H1 (cell line): ENCODE results near the gene EPHA6. TPM values are rescaled to one million over a fixed set of nuclear protein-coding genes. Genes with fewer than 3 reads are reported as not detected.

Experiments used
- CTCF ChIA-PET: fragments of 300-600 bp; sonication (Branson Sonifier 250); formaldehyde crosslinking; loops from one replicate; lab custom pipeline; 2021; ENCODE audit not compliant: partially characterized antibody; lab: Charles Lee
- POLR2A ChIA-PET: fragments of 300-600 bp; sonication (Branson Sonifier 250); formaldehyde crosslinking; loops from one replicate; lab custom pipeline; 2021; ENCODE audit warnings: inconsistent platforms; ENCODE audit not compliant: partially characterized antibody; lab: Charles Lee
- DNase-seq, 2 experiments: peaks; one replicate each; pipeline versions ENCODE4 v3.0.0 to v3.0.0-alpha.2; 2010 to 2022; ENCODE audit warnings: low spot score in 2 of 2, low read depth in 1 of 2, mixed read lengths in 1 of 2
- FAIRE-seq: peaks from 2 replicates; lab custom pipeline; 2011; peaks lifted over from hg19 to GRCh38; lab: Jason Lieb, UNC
- H2AFZ ChIP-seq: 2 replicates; pipeline ENCODE4 v1.8.1; 2012; ENCODE audit warnings: low read length, inconsistent platforms
- H2AK5ac ChIP-seq: 2 replicates; pipeline ENCODE4 v1.6.1; 2013; ENCODE audit warnings: low read depth, low read length
- H2BK120ac ChIP-seq: replicated peaks from 2 replicates; pipeline ENCODE3; 2013; ENCODE audit warnings: low read depth, low read length, inconsistent platforms
- H2BK12ac ChIP-seq: 2 replicates; pipeline ENCODE4 v1.6.1; 2013; ENCODE audit warnings: low read depth, low read length
- H2BK15ac ChIP-seq: 2 replicates; pipeline ENCODE4 v1.6.1; 2013; ENCODE audit warnings: low read length
- H2BK20ac ChIP-seq: 2 replicates; pipeline ENCODE4 v1.6.1; 2013; ENCODE audit warnings: low read length
- H2BK5ac ChIP-seq: 2 replicates; pipeline ENCODE4 v1.6.1; 2013; ENCODE audit warnings: low read depth, low read length
- H3K14ac ChIP-seq: 2 replicates; pipeline ENCODE4 v1.6.1; 2013; ENCODE audit warnings: inconsistent platforms; ENCODE audit not compliant: insufficient read length
- H3K18ac ChIP-seq: 2 replicates; pipeline ENCODE4 v1.6.1; 2013; ENCODE audit warnings: low read length; ENCODE audit errors: extremely low read depth
- H3K23ac ChIP-seq: 2 replicates; pipeline ENCODE4 v1.6.1; 2013; ENCODE audit warnings: inconsistent platforms; ENCODE audit not compliant: insufficient read length
- H3K23me2 ChIP-seq: 2 replicates; pipeline ENCODE4 v1.6.1; 2013; ENCODE audit warnings: low read depth, low read length
- H3K27ac ChIP-seq: 2 replicates; pipeline ENCODE4 v1.6.1; 2011; ENCODE audit warnings: low read depth, low read length, inconsistent platforms
- H3K27me3 ChIP-seq, 4 experiments: replicated peaks in 1 of 4; 1 replicate in 1 of 4; 2 replicates in 3 of 4; pipeline versions ENCODE4 v1.6.1 to v1.8.1; 2011 to 2013; ENCODE audit warnings: low read length in 3 of 4, mild to moderate bottlenecking in 3 of 4, inconsistent platforms in 2 of 4, mixed read lengths in 2 of 4, moderate library complexity in 1 of 4; ENCODE audit not compliant: control insufficient read depth in 3 of 4, insufficient read depth in 3 of 4; ENCODE audit errors: extremely low read depth in 1 of 4
- H3K36me3 ChIP-seq, 4 experiments: 2 replicates each; pipeline versions ENCODE4 v1.6.1 to v1.8.1; 2011 to 2013; ENCODE audit warnings: mild to moderate bottlenecking in 4 of 4, low read length in 3 of 4, moderate library complexity in 2 of 4, control low read depth in 1 of 4, inconsistent platforms in 1 of 4; ENCODE audit not compliant: insufficient read depth in 4 of 4, control insufficient read depth in 2 of 4
- H3K4ac ChIP-seq: replicated peaks from 2 replicates; pipeline ENCODE3; 2013; ENCODE audit warnings: low read length, low read depth, mixed read lengths, inconsistent platforms; ENCODE audit not compliant: insufficient read length
- H3K4me1 ChIP-seq, 4 experiments: replicated peaks in 1 of 4; 1 replicate in 1 of 4; 2 replicates in 3 of 4; pipeline versions ENCODE4 v1.6.1 to v1.8.1; 2011 to 2013; ENCODE audit warnings: low read length in 3 of 4, inconsistent platforms in 2 of 4, mixed read lengths in 1 of 4; ENCODE audit not compliant: insufficient read depth in 4 of 4, control insufficient read depth in 3 of 4
- H3K4me2 ChIP-seq, 2 experiments: 2 replicates each; pipeline versions ENCODE4 v1.6.1 to v1.8.1; 2011 to 2013; ENCODE audit warnings: low read depth in 2 of 2, low read length in 2 of 2, control low read depth in 1 of 2, inconsistent platforms in 1 of 2, mild to moderate bottlenecking in 1 of 2; ENCODE audit not compliant: insufficient read depth in 1 of 2
- H3K4me3 ChIP-seq, 4 experiments: fragments of 200-600, 300-600 bp in 1 of 4; sonication (generic), shearing (Covaris generic), sonication (Bioruptor Twin) in 1 of 4; 2 replicates each; pipeline versions ENCODE4 v1.5.1 to v1.8.1; 2011 to 2016; ENCODE audit warnings: low read length in 4 of 4, low read depth in 3 of 4, control low read depth in 2 of 4, inconsistent platforms in 2 of 4, mild to moderate bottlenecking in 2 of 4, mixed read lengths in 1 of 4, moderate library complexity in 1 of 4; ENCODE audit not compliant: insufficient read depth in 2 of 4; ENCODE audit errors: extremely low read depth in 1 of 4
- H3K56ac ChIP-seq: replicated peaks from 2 replicates; pipeline ENCODE3; 2013; ENCODE audit warnings: low read depth, mild to moderate bottlenecking, mixed read lengths, low read length, inconsistent platforms; ENCODE audit not compliant: insufficient read length
- H3K79me1 ChIP-seq: 2 replicates; pipeline ENCODE4 v1.6.1; 2013; ENCODE audit warnings: low read depth, low read length, control low read depth
- H3K79me2 ChIP-seq, 2 experiments: 2 replicates each; pipeline versions ENCODE4 v1.6.1 to v1.8.1; 2012 to 2013; ENCODE audit warnings: low read length in 2 of 2, mild to moderate bottlenecking in 2 of 2, inconsistent platforms in 1 of 2; ENCODE audit not compliant: insufficient read depth in 2 of 2, control insufficient read depth in 1 of 2
- H3K9ac ChIP-seq, 4 experiments: replicated peaks in 1 of 4; 1 replicate in 1 of 4; 2 replicates in 3 of 4; pipeline versions ENCODE4 v1.6.1 to v1.8.1; 2011 to 2013; ENCODE audit warnings: low read depth in 3 of 4, low read length in 3 of 4, control low read depth in 2 of 4, mild to moderate bottlenecking in 2 of 4, moderate library complexity in 2 of 4, inconsistent platforms in 1 of 4; ENCODE audit errors: extremely low read depth in 1 of 4
- H3K9me3 ChIP-seq, 2 experiments: 2 replicates each; pipeline versions ENCODE4 v1.6.1 to v1.8.1; 2012 to 2013; ENCODE audit warnings: mild to moderate bottlenecking in 2 of 2, moderate library complexity in 2 of 2, control low read depth in 1 of 2, inconsistent platforms in 1 of 2, low read depth in 1 of 2, low read length in 1 of 2, mixed read lengths in 1 of 2; ENCODE audit not compliant: insufficient read depth in 2 of 2
- H4K20me1 ChIP-seq, 2 experiments: replicated peaks in 1 of 2; 2 replicates each; pipeline versions ENCODE3 to v1.8.1; 2011 to 2013; ENCODE audit warnings: inconsistent platforms in 2 of 2, low read length in 2 of 2, mild to moderate bottlenecking in 1 of 2; ENCODE audit not compliant: insufficient read depth in 2 of 2, control insufficient read depth in 1 of 2
- H4K5ac ChIP-seq: 2 replicates; pipeline ENCODE4 v1.6.1; 2013; ENCODE audit warnings: low read length, low read depth, mixed read lengths, inconsistent platforms; ENCODE audit not compliant: insufficient read length
- H4K8ac ChIP-seq: 2 replicates; pipeline ENCODE4 v1.8.0; 2013; ENCODE audit warnings: mild to moderate bottlenecking, moderate library complexity, low read length, inconsistent platforms; ENCODE audit not compliant: insufficient read depth; ENCODE audit errors: extremely low read depth
- H4K91ac ChIP-seq: replicated peaks from 2 replicates; pipeline ENCODE3; 2013; ENCODE audit warnings: low read length, mixed read lengths, inconsistent platforms; ENCODE audit not compliant: insufficient read length
- JUND ChIP-seq: IDR thresholded peaks from 2 replicates; pipeline ENCODE4 v1.6.1; 2011; ENCODE audit warnings: mild to moderate bottlenecking, improper control_type of control experiment, low read length
- RXRA ChIP-seq: IDR thresholded peaks from 2 replicates; pipeline ENCODE4 v1.6.1; 2011; ENCODE audit warnings: low read depth, mild to moderate bottlenecking, low read length, moderate library complexity; ENCODE audit not compliant: insufficient read depth
- WGBS, 2 experiments: shearing (Covaris generic) in 1 of 2; methylation state at CpG; one replicate each; pipeline versions ENCODE4 v1.1.6 to v1.1.7; 2013 to 2015; ENCODE audit warnings: low lambda C conversion rate in 2 of 2, mixed read lengths in 2 of 2, inconsistent platforms in 1 of 2, low coverage in 1 of 2, missing lambda C conversion rate in 1 of 2; ENCODE audit not compliant: insufficient replicate concordance in 2 of 2, insufficient coverage in 1 of 2, insufficient read length in 1 of 2; ENCODE audit errors: extremely low coverage in 1 of 2, missing lambda C conversion rate in 1 of 2; 5-methylcytosine and 5-hydroxymethylcytosine counted together
- polyA plus RNA-seq, 7 experiments: library from polyadenylated mRNA; depleted of rRNA in 3 of 7; stranded (reverse) in 5 of 7; unstranded in 2 of 7; fragments of >200 nt in 5 of 7; fragments of 200-250 nt in 2 of 7; gene quantifications; 1 replicate in 5 of 7; 2 replicates in 1 of 7; 4 replicates in 1 of 7; pipeline versions ENCODE4 v1.2.1 to v1.2.3, GENCODE V29; 2011 to 2013; ENCODE audit warnings: missing spikeins in 2 of 7, mixed read lengths in 2 of 7
- total RNA-seq: library from RNA; stranded (reverse); fragmentation: NEBNext Ultra II Directional; extraction: Animal tissue kit (Norgen Biotek cat#: 25700); gene quantifications from 2 replicates; pipeline ENCODE4 v1.2.1, GENCODE V29; 2021

The EPHA6 gene
- total and polyA plus RNA-seq, 2 of the 8 experiments (the other 6 are each of a cell fraction or from before 2014, with no cell fraction given), result 0.83 to 3.2 TPM

- H3K4me2 ChIP-seq, result no peak overlapping the region
- H2BK5ac ChIP-seq, result no peak overlapping the region
- H3K36me3 ChIP-seq, result no peaks in the 10 kb centered on the region
- H3K9ac ChIP-seq, result no peak overlapping the region
- H3K79me2 ChIP-seq, result no peaks in the 10 kb centered on the region
- H3K27ac ChIP-seq, result no peak overlapping the region
- no peak overlapping the region for H2BK15ac ChIP-seq
- no peak overlapping the region for H2BK20ac ChIP-seq
- H3K27me3 ChIP-seq, result no peaks in the 10 kb centered on the region
- H4K91ac ChIP-seq, result no peak overlapping the region
- TF ChIP-seq JUND (no peak), RXRA (no peak)
- no peaks in the 10 kb centered on the region for H4K20me1 ChIP-seq
- H3K18ac ChIP-seq, result no peak overlapping the region
- no peak overlapping the region for H2AFZ ChIP-seq
- H3K9me3 ChIP-seq, result no peaks in the 10 kb centered on the region
- no peaks in the 10 kb centered on the region for H3K4me1 ChIP-seq
- no peak overlapping the region for H3K56ac ChIP-seq
- DNase-seq (no peak), FAIRE-seq (no peak)
- no peaks in the 10 kb centered on the region for H3K23me2 ChIP-seq
- no peak overlapping the region for H3K4ac ChIP-seq
- H4K5ac ChIP-seq, result no peak overlapping the region
- H3K14ac ChIP-seq, result no peak overlapping the region
- H2AK5ac ChIP-seq, result no peak overlapping the region
- H3K79me1 ChIP-seq, result no peaks in the 10 kb centered on the region
- H2BK120ac ChIP-seq, result no peak overlapping the region
- H3K23ac ChIP-seq, result no peak overlapping the region
- ChIA-PET CTCF (no interaction called here), POLR2A (no interaction called here)
- no peak overlapping the region for H2BK12ac ChIP-seq
- no peak overlapping the region for H4K8ac ChIP-seq
- no peak overlapping the region for H3K4me3 ChIP-seq
- 87% methylated on average over 3 of the region's 3 CpGs; no CpG with 5 or more reads in 1 of the 2 experiments for WGBS, 2 experiments
Measured at GRCh38 chr3:96994988-96995387, 180.6 kb downstream of the EPHA6 start.
